Forelimb muscle (tissue), 1 donor: ENCODE measurements around the gene MAP4. TPM values are rescaled to one million over a fixed set of nuclear protein-coding genes. Genes with fewer than 3 reads are reported as not detected.
"Not testable (repeated sequence)": the region's sequence is repeated elsewhere in the genome, so short reads cannot be mapped to it uniquely, and the experiment has no call there.

Experiments used
- DNase-seq: peaks from one replicate; pipeline ENCODE4 v3.0.0-alpha.2; 2013; ENCODE audit warnings: low read depth
- polyA plus RNA-seq: library from polyadenylated mRNA; unstranded; fragments of 120-200 nt; gene quantifications from one replicate; pipeline ENCODE4 v1.2.1, GENCODE V29; 2013; ENCODE audit not compliant: insufficient read length

The MAP4 gene
- polyA plus RNA-seq, 1 donor, result 340 TPM

DNA sequence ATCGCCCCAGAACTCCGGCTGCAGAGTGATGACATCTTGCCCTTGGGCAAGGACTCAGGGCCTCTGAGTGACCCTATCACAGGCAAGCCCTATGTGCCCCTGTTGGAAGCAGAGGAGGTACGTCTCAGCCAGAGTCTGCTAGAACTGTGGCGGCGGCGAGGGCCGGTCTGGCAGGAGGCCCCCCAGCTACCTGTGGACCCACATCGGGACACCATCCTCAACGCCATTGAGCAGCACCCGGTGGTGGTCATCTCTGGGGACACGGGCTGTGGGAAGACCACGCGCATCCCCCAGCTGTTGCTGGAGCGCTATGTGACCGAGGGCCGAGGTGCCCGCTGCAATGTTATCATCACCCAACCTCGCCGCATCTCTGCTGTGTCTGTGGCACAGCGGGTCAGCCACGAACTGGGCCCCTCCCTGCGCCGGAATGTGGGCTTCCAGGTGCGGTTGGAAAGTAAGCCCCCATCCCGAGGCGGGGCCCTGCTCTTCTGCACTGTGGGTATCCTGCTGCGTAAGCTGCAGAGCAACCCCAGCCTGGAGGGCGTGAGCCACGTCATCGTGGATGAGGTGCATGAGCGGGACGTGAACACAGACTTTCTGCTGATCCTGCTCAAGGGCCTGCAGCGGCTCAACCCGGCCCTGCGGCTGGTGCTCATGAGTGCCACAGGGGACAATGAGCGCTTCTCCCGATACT is 169.9 kb downstream of the MAP4 start:
- DNase-seq, result no peak

DNA sequence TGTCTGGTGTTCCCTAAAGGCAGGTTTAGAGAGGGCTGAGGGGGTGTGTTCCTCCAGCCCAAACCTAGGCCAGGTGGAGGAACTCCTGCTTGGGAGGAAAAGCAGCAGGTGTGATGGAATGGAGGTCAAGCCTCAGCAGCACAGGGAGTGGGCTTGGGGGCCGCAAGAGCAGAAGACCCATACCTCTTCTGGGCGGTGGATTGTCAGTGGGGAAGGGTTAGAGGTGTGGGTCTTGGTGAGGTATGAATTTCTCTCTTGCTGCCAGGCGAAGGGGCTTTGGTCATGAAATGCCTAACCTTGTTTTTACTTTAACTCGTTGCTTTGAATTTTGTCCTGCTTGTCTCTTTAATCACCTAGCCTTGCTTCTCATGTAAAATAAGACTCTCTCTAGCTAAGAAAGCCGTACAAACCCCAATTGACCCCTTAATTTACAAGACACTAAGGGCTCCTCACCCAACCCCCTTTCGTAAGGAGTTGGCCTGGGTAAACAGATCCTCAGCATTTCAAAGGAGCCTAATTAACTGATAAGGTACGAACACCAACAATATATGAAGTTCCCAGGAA is 174.3 kb downstream of the MAP4 start:
- no peak for DNase-seq

DNA sequence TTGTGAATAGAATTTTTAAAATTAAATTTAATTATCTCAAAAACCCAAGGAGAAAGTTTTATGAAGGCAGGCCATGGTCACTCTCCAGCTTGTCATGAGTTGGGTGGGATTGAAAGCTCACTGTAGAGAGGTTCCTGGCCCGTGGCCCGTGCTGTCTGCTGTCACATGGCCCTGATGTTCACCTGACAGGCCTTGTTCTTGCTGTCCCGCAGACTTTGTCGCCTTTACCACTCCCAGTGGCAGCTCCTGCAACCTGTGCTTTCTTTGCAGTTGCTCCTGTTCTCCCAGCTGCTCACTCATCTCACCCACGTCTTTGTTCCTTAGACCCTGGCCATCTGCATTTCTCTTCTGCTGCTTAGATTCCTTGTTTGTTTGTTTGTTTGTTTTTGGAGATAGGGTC is 177.7 kb downstream of the MAP4 start:
- DNase-seq, result no peak

DNA sequence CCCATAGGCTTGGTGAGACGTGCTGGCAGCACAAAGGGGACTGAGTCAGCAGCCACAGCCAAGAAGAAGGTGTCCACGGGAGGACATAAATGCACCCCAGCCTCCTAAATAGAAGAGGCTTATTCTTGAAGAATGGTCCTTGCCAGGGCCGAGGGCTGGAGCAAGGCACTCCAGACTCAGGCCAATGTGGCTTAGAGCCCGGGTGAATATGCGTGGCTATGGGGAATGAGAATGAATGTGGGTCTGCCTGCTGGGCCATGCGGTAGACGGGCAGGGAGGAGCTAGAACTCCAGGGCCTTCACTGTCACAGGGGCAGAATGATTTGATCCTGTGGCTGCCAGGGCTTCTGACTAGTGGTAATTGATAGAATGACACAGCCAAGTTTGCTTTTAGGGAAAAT is 179.2 kb downstream of the MAP4 start:
- no peak for DNase-seq

DNA sequence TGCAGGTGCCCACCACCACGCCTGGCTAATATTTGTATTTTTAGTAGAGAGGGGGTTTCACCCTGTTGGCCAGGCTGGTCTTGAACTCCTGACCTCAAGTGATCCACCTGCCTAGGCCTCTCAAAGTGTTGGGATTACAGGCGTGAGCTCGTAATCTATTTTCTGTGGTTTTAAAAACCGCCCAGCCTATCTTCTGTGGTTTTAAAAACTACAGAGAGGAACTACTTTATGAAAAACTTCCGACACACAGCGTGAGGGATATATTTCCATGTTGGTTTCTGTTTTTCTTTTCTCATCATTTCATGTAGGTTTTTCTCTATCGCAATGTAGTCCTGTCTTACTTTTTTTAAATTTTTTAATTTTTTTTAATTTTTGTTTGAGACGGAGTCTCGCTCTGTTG is 186.7 kb downstream of the MAP4 start:
- not testable (repeated sequence) for DNase-seq

DNA sequence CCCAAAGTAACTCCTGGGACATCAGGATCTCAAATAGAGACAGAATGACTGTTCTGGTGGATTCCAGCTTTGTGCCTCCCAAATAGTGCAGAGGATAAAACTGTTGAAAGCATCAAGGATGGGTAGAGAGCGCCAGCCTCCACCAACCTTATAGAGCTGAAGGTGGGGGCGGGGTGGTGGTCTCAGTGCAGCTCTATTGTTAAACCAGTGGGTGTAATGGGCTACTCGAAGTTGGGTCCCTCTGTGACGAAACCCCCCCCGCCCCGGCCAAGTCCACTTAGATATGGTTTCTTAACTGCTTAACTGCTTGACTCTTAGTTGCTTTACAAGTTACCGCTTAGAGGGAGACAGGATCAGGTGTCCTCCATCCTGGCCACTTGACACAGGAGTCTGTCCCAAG is 190.6 kb downstream of the MAP4 start:
- no peak for DNase-seq

DNA sequence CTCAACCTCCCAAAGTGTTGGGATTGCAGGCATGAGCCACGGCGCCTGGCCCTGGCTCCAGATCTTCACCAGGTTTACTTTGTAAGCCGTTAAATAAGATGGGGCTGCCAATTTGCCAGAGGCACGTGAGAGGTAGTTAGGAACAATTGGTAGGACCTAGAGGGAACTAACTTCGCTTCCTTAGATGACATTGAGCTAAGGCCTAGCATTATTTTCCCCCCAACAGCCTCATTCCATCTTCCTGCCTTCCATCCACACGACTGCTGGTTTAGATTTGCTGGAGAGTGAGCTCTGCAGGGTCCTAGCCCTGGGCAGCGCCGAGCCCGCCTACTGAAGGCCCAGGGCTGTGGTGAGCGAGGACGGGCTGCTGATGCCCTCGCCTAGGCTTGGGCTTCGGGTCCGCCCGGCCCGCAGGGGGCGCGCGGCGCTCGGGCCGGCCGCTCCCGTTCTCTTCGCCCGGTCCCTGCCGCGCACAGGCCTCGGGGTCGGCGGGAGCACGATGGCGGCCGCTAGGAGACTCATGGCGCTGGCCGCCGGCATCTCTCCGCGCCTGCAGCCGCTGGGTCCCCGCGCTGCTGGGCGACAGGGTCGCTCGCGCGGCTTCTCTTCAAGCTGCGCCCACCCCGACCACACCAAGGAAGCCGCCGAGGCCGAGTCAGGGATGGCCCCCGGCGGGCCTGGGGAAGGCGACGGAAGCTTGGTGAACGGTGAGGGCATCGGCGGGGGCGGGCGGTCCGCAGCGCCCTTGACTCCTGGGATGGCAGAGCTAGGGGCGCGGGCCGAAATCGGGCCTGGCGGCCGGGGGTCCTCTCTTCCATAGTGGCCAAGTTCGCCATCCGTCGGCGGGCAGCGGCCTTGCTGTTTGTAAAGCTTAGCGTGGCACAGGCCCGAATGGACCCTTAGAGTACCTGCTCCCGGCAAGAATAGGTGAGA is 191.4 kb downstream of the MAP4 start:
- DNase-seq, result no peak

DNA sequence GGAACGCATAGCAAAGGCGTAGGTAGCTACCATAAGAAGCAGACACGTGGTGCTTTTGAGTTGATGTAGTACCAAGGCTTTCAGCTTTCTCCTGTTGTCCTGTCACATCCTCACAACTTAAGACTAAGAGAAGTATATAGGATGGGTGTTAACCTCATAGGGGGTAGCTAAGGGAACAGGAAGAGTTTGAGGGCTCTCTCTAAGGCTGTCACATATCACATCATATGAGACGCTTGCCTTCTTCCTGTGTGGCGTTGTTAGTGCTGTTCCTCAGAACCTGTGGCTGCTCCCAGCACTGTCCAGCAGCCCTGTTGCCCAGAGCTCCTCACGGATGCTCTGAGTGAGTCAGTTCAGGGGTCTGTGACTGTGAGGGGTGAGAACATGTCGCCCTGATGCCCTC is 198.6 kb downstream of the MAP4 start:
- DNase-seq, result no peak

DNA sequence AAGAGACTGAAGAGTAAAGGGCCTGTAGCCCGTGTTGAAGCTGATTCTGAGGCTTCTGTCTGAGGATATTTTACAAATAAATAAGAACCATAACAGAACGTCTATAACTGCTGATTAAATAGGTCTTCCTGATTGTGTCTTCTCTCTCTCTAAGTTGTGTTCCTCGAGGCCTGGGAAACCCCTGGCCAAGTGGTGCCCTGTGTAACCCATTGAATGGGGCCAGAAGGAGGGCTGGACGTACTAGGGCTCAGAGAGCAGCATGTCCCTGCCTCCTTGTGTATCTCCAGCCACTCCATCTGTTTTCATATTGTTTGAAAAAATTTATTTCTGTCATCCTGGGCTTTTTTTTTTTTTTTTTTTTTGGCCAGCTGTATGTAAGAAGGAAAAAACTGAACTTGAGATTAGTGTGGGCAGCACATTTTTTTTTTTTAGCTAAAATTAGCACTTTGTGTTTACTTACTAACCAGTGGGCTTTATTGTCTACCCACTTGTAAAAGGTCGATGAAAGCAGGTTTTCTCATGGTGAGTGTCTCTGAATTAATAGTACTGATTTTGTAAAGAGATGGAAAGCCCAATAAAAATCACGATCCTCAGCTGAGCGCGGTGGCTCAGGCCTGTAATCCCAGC is 202.6 kb downstream of the MAP4 start:
- DNase-seq, result no peak

DNA sequence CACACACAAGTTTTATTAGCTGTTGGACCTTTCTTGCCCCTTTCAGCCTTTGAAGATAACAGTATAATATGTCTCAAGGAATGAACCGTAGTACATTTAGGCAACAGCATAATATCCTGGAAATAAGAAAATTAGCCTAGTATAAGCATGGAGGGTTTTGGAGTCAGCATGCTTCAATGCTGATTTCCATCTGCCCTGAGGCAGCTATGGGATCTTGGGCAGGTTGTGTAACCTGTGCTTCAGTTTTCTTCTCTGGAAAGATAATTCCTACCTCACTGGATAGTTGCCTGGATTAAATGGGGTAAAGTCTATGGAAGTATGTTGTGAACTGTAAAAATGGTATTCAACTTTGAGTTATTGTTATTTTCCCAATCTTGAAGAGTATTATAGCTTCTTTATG is 211.6 kb downstream of the MAP4 start:
- DNase-seq, result no peak

DNA sequence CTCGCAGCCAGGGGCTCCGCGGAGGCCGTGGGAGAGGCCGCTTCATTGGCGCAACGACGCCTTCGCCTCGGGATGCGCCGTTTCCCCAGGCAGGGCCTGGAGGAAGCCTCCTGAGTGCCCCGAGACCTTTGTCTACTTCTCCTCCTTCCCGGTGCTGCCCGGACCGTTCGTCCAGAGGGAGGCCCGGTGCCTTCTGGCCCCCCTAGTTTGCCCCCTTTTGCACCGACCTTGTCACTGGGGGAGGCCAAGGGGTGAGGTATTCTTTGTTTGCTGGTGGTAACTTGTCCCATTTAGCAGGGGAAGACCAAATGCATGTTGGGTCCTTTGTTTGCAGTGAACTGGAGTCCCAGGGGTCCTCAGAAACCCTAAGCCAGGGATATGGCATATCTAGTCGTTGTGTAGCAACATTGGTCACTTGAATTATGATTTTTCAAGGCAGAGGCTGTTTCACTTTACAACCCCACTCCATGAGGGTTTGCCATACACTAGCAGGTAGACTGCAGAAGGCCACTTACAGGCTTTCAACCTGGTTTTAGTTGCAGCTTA is 212.7 kb downstream of the MAP4 start:
- no peak for DNase-seq

DNA sequence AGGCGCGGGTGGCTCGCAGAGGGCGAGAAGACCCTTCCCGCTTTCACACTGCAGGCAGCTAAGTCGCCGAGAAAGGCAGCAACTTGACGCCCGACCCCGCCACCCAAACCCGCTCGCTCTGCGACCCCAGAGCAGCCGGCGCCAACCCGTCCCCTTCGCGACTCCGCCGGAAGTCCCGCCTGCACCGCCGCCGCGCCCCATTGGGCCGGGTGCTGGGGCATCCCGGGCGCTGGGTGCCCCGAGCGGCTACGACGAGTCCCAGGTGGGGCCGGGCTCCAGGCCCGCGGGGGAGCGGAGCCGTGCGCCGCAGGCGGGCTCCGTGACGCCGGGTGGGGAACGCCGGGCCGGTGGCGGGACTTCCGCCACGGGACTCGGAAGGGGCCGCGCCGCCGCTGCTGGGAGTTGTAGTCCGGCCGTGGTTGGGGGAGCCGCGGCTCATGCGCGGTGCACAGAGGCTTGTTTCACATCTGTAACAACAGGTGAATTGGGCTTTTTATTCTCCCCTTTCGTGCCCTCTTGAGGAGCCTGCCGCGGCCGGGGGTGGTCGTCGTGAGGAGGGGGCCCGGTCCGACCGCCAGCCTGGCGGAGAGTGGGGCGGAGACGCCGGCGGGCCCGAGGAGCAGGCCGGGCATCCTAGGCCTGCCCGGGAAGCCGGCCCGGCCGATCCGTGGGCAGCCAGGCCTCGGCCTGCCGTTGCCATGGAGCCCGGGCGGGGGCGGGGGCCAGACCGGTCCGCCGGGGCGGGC is 213.3 kb downstream of the MAP4 start, which contains the start of gene DHX30:
TSS of gene DHX30 (plus strand) at position 405 of the 746 bp plus-strand sequence. CDS start 7,546 bp downstream, outside the sequence.
- DNase-seq, result no peak

Other genes starting within 250 kb of the MAP4 start
- 57.4 TPM for gene SMARCC1, start 234.5 kb downstream of the MAP4 start, polyA plus RNA-seq
- gene DHX30, start 213.3 kb downstream of the MAP4 start, polyA plus RNA-seq, result 39.4 TPM
- 3.1 TPM for gene CDC25A, start 172.0 kb upstream of the MAP4 start, polyA plus RNA-seq
- 1.5 TPM for gene CAMP, start 207.1 kb upstream of the MAP4 start, polyA plus RNA-seq
- 8.4 TPM for gene ZNF589, start 224.7 kb upstream of the MAP4 start, polyA plus RNA-seq